ENCODE data around the gene G6PD. TPM values are rescaled to one million over a fixed set of nuclear protein-coding genes. Genes with fewer than 3 reads are reported as not detected.

G6PD gene
- total and polyA plus RNA-seq, 10 of the 15 experiments (the other 5 are each of a cell fraction or from before 2014, with no cell fraction given) = 1.6 to 62.5 (median 28.4) TPM

GRCh38 chrX:154546354-154547244 lies at the start of gene G6PD (continued):
- TF ChIP-seq, protein P1, sequence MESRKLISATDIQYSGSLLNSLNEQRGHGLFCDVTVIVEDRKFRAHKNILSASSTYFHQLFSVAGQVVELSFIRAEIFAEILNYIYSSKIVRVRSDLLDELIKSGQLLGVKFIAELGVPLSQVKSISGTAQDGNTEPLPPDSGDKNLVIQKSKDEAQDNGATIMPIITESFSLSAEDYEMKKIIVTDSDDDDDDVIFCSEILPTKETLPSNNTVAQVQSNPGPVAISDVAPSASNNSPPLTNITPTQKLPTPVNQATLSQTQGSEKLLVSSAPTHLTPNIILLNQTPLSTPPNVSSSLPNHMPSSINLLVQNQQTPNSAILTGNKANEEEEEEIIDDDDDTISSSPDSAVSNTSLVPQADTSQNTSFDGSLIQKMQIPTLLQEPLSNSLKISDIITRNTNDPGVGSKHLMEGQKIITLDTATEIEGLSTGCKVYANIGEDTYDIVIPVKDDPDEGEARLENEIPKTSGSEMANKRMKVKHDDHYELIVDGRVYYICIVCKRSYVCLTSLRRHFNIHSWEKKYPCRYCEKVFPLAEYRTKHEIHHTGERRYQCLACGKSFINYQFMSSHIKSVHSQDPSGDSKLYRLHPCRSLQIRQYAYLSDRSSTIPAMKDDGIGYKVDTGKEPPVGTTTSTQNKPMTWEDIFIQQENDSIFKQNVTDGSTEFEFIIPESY (IDR thresholded peaks at IDR 0.05) = no peak
- TF ChIP-seq USF1 (IDR thresholded peaks at IDR 0.05; ENCODE audit: borderline replicate concordance, extremely low read length, insufficient read depth, low read depth, low read length) (no peak), PRDM15 (CRISPR knock-in tag; IDR thresholded peaks at IDR 0.05) (no peak), BCLAF1 (IDR thresholded peaks at IDR 0.05) (no peak), PKNOX1 (IDR thresholded peaks at IDR 0.05) (no peak), RBBP5 (conservative IDR thresholded peaks at IDR 0.05) (no peak), RCOR1 (conservative IDR thresholded peaks at IDR 0.05; ENCODE audit: low read depth, low read length) (no peak), KAT2A (conservative IDR thresholded peaks at IDR 0.05; ENCODE audit: control insufficient read depth, low read depth, low read length) (no peak), PBX3 (IDR thresholded peaks at IDR 0.05; ENCODE audit: insufficient replicate concordance, low read depth, low read length) (no peak), TCF3 (IDR thresholded peaks at IDR 0.05; ENCODE audit: borderline replicate concordance, insufficient read depth, low read depth, low read length) (0 out of 2 replicates have a peak, but pooled peaks have one; percentile 5)
